WTC11 (cell line): ENCODE data around the gene LYPLA2. TPM values are rescaled to one million over a fixed set of nuclear protein-coding genes. Genes with fewer than 3 reads are reported as not detected.
A peak's percentile ranks its signal among the peaks of the same experiment; 100 is the strongest.

Experiments
- ATAC-seq: fragments of 200-7000 bp; cut with Tn5 transposase; 2 replicates; pipeline ENCODE4 v1.10.0; 2021; ENCODE audit warnings: mild to moderate bottlenecking, moderate library complexity
- CTCF ChIA-PET: fragments of 300-600 bp; sonication (Branson Sonifier 250); formaldehyde crosslinking; loops from one replicate; lab custom pipeline; 2021; ENCODE audit warnings: antibody characterized with exemption; lab: Charles Lee
- POLR2A ChIA-PET: fragments of 350-600 bp; sonication (Branson Sonifier 250); formaldehyde crosslinking; loops from one replicate; lab custom pipeline; 2021; ENCODE audit warnings: antibody characterized with exemption; lab: Charles Lee
- DNase-seq: peaks from one replicate; pipeline ENCODE4 v3.0.0; 2021; ENCODE audit warnings: low spot score
- H3K27ac Mint-ChIP-seq: 2 replicates; pipeline ENCODE4 v1.8.0; 2021; ENCODE audit warnings: mixed read lengths
- H3K27me3 Mint-ChIP-seq: 2 replicates; pipeline ENCODE4 v1.8.0; 2021; ENCODE audit warnings: low read depth, mild to moderate bottlenecking, moderate library complexity, mixed read lengths
- H3K36me3 Mint-ChIP-seq: 2 replicates; pipeline ENCODE4 v1.8.0; 2021; ENCODE audit warnings: mixed read lengths
- H3K4me1 Mint-ChIP-seq: 2 replicates; pipeline ENCODE4 v1.8.0; 2022; ENCODE audit warnings: mixed read lengths
- H3K4me3 Mint-ChIP-seq: 2 replicates; pipeline ENCODE4 v1.8.0; 2021; ENCODE audit warnings: mild to moderate bottlenecking, moderate library complexity, mixed read lengths
- H3K9me3 Mint-ChIP-seq: 2 replicates; pipeline ENCODE4 v1.8.0; 2021; ENCODE audit warnings: mixed read lengths
- FOXK1 ChIP-seq: sonication (generic); formaldehyde crosslinking; IDR thresholded peaks from 2 replicates; pipeline ENCODE4 v1.8.0; 2022; ENCODE audit warnings: mild to moderate bottlenecking, moderate library complexity, missing genetic modification reagents
- MAX ChIP-seq: sonication (generic); formaldehyde crosslinking; IDR thresholded peaks from 2 replicates; pipeline ENCODE4 v1.8.0; 2022; ENCODE audit warnings: mild to moderate bottlenecking, missing genetic modification reagents
- NFYB ChIP-seq: sonication (generic); formaldehyde crosslinking; conservative IDR thresholded peaks from 2 replicates; pipeline ENCODE4 v1.8.0; 2022; ENCODE audit warnings: low read depth, missing genetic modification reagents
- PREB ChIP-seq: sonication (generic); formaldehyde crosslinking; IDR thresholded peaks from 2 replicates; pipeline ENCODE4 v1.8.1; 2022; ENCODE audit warnings: mild to moderate bottlenecking, missing genetic modification reagents, moderate library complexity, borderline replicate concordance
- SMAD3 ChIP-seq: sonication (generic); formaldehyde crosslinking; IDR thresholded peaks from 2 replicates; pipeline ENCODE4 v1.8.0; 2022; ENCODE audit warnings: missing genetic modification reagents, mild to moderate bottlenecking, borderline replicate concordance
- TP53 ChIP-seq: sonication (generic); formaldehyde crosslinking; IDR thresholded peaks from 2 replicates; pipeline ENCODE4 v1.8.1; 2023; ENCODE audit warnings: mild to moderate bottlenecking, missing genetic modification reagents
- ZNF121 ChIP-seq: sonication (generic); formaldehyde crosslinking; IDR thresholded peaks from 2 replicates; pipeline ENCODE4 v1.8.0; 2023; ENCODE audit warnings: missing genetic modification reagents
- ZNF416 ChIP-seq: fragments of 250-450 bp; sonication (Bioruptor Pico); IDR thresholded peaks from 2 replicates; pipeline ENCODE4 v1.9.0; 2021; ENCODE audit warnings: mild to moderate bottlenecking, inconsistent platforms
- total RNA-seq: library from RNA; stranded (reverse); gene quantifications from 3 replicates; pipeline ENCODE4 v1.2.3, GENCODE V29; 2021
- TF ChIP-seq, protein P1 (sequence below): sonication (generic); formaldehyde crosslinking; IDR thresholded peaks from 2 replicates; pipeline ENCODE4 v1.8.1; 2023; ENCODE audit warnings: mild to moderate bottlenecking, missing genetic modification reagents, borderline replicate concordance
- TF ChIP-seq, protein P2 (sequence below): sonication (generic); formaldehyde crosslinking; IDR thresholded peaks from 2 replicates; pipeline ENCODE4 v1.8.1; 2022; ENCODE audit warnings: low read depth, missing genetic modification reagents, borderline replicate concordance
- TF ChIP-seq, protein P3 (sequence below): sonication (generic); formaldehyde crosslinking; conservative IDR thresholded peaks from 2 replicates; pipeline ENCODE4 v1.8.1; 2022; ENCODE audit warnings: mild to moderate bottlenecking, missing genetic modification reagents
- TF ChIP-seq, protein P4 (sequence below): fragments of 250-450 bp; sonication (Bioruptor Pico); conservative IDR thresholded peaks from 2 replicates; pipeline ENCODE4 v1.9.0; 2021; ENCODE audit warnings: mild to moderate bottlenecking

LYPLA2 gene
- total RNA-seq, 1 experiment from 2014 or later: 164 TPM

- TF ChIP-seq, protein P1, sequence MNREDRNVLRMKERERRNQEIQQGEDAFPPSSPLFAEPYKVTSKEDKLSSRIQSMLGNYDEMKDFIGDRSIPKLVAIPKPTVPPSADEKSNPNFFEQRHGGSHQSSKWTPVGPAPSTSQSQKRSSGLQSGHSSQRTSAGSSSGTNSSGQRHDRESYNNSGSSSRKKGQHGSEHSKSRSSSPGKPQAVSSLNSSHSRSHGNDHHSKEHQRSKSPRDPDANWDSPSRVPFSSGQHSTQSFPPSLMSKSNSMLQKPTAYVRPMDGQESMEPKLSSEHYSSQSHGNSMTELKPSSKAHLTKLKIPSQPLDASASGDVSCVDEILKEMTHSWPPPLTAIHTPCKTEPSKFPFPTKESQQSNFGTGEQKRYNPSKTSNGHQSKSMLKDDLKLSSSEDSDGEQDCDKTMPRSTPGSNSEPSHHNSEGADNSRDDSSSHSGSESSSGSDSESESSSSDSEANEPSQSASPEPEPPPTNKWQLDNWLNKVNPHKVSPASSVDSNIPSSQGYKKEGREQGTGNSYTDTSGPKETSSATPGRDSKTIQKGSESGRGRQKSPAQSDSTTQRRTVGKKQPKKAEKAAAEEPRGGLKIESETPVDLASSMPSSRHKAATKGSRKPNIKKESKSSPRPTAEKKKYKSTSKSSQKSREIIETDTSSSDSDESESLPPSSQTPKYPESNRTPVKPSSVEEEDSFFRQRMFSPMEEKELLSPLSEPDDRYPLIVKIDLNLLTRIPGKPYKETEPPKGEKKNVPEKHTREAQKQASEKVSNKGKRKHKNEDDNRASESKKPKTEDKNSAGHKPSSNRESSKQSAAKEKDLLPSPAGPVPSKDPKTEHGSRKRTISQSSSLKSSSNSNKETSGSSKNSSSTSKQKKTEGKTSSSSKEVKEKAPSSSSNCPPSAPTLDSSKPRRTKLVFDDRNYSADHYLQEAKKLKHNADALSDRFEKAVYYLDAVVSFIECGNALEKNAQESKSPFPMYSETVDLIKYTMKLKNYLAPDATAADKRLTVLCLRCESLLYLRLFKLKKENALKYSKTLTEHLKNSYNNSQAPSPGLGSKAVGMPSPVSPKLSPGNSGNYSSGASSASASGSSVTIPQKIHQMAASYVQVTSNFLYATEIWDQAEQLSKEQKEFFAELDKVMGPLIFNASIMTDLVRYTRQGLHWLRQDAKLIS (CRISPR knock-in tag): no peak
- TF ChIP-seq, protein P2, sequence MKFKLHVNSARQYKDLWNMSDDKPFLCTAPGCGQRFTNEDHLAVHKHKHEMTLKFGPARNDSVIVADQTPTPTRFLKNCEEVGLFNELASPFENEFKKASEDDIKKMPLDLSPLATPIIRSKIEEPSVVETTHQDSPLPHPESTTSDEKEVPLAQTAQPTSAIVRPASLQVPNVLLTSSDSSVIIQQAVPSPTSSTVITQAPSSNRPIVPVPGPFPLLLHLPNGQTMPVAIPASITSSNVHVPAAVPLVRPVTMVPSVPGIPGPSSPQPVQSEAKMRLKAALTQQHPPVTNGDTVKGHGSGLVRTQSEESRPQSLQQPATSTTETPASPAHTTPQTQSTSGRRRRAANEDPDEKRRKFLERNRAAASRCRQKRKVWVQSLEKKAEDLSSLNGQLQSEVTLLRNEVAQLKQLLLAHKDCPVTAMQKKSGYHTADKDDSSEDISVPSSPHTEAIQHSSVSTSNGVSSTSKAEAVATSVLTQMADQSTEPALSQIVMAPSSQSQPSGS (CRISPR knock-in tag): no peak
- TF ChIP-seq, protein P3, sequence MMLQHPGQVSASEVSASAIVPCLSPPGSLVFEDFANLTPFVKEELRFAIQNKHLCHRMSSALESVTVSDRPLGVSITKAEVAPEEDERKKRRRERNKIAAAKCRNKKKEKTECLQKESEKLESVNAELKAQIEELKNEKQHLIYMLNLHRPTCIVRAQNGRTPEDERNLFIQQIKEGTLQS (CRISPR knock-in tag): no peak
- TF ChIP-seq TP53: no peak
- no peak for TF ChIP-seq SMAD3 (CRISPR knock-in tag)
These were observed 49.3 kb upstream of the LYPLA2 start (continued) for GRCh38 chr1:23741609-23742008.

- no peaks in the 10 kb centered on the region; the same call in 1 of the 2 replicates for H3K27me3 Mint-ChIP-seq
- H3K9me3 Mint-ChIP-seq: no peaks in the 10 kb centered on the region
- DNase-seq (no peak), ATAC-seq (peak; percentile 76)
- CTCF ChIA-PET: interaction anchor here (0.9 to 1.7 kb wide), 3 partner anchors 24 to 68 kb away, joined by 4 to 7 read pairs (median 4); partner anchors contain the start of gene RPL11
- H3K27ac Mint-ChIP-seq: peak overlapping the region; percentile 81
- H3K4me3 Mint-ChIP-seq: peak overlapping the region; percentile 76
- TF ChIP-seq NFYB (CRISPR knock-in tag) (no peak), FOXK1 (no peak), PREB (CRISPR knock-in tag) (no peak), ZNF416 (0 out of 2 replicates have a peak, but pooled peaks have one; percentile 46), MAX (CRISPR knock-in tag) (0 out of 2 replicates have a peak, but pooled peaks have one; percentile 29), ZNF121 (CRISPR knock-in tag) (0 out of 2 replicates have a peak, but pooled peaks have one; percentile 3)
- TF ChIP-seq, protein P4, sequence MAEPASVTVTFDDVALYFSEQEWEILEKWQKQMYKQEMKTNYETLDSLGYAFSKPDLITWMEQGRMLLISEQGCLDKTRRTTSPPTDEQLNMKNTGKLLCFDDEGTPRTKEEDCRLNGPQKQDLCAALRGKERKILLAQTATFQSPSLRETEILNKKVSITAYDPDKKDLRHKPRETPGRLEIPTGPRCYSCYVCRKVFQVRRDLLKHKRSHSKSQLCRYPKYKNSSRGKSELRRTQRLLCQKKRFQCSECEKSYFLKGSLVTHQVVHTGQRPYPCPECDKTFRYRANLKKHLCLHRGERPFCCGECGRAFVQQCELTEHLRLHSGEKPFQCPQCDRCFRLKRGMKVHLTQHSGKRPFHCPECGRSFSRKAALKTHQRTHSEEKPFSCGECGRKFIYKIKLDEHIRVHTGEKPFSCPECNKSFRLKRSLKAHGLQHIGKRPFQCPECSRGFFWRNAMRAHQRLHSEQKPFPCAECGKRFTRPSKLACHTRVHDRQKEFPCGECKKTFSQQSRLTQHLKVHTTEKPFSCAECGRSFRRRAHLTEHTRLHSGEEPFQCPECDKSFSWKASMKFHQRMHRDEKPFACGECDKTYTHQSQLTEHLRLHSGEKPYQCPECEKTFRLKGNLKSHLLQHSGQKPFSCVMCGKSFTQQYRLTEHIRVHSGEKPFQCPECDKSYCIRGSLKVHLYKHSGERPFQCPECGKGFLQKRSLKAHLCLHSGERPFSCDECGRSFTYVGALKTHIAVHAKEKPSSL (CRISPR knock-in tag): no peak
- POLR2A ChIA-PET: interaction anchor here (1.0 to 1.8 kb wide), 2 partner anchors 35 to 51 kb away, joined by 6 to 8 read pairs; partner anchors contain the start of genes PITHD1 and RPL11
- H3K4me1 Mint-ChIP-seq: peaks cover 29% of the 10 kb centered on the region
- peaks cover 6% of the 10 kb centered on the region for H3K36me3 Mint-ChIP-seq
These were observed 48.2 kb upstream of the LYPLA2 start for GRCh38 chr1:23742670-23743286.
